Endothelial cell (in vitro differentiated cells): Measurements from ENCODE around the gene C12orf56. TPM values are rescaled to one million over a fixed set of nuclear protein-coding genes. Genes with fewer than 3 reads are reported as not detected.

Experiments
- DNase-seq: peaks from one replicate; pipeline ENCODE4 v3.0.0; 2021; ENCODE audit warnings: low spot score
- H3K27ac Mint-ChIP-seq: one replicate; pipeline ENCODE4 v1.8.0; 2021; ENCODE audit warnings: mixed read lengths, inconsistent platforms; ENCODE audit not compliant: unreplicated experiment
- H3K27me3 Mint-ChIP-seq: one replicate; pipeline ENCODE4 v1.8.0; 2021; ENCODE audit warnings: mild to moderate bottlenecking, moderate library complexity, mixed read lengths, inconsistent platforms; ENCODE audit not compliant: unreplicated experiment
- H3K36me3 Mint-ChIP-seq: one replicate; pipeline ENCODE4 v1.8.0; 2021; ENCODE audit warnings: mild to moderate bottlenecking, low read depth, mixed read lengths, inconsistent platforms; ENCODE audit not compliant: unreplicated experiment
- H3K4me1 Mint-ChIP-seq: one replicate; pipeline ENCODE4 v1.8.0; 2021; ENCODE audit warnings: mild to moderate bottlenecking, mixed read lengths, inconsistent platforms; ENCODE audit not compliant: unreplicated experiment
- H3K4me3 Mint-ChIP-seq: one replicate; pipeline ENCODE4 v1.8.0; 2021; ENCODE audit warnings: mild to moderate bottlenecking, mixed read lengths, inconsistent platforms; ENCODE audit not compliant: unreplicated experiment
- H3K9me3 Mint-ChIP-seq: one replicate; pipeline ENCODE4 v1.8.0; 2021; ENCODE audit warnings: mixed read lengths, inconsistent platforms; ENCODE audit not compliant: unreplicated experiment
- total RNA-seq: library from RNA; stranded (reverse); fragmentation: NEBNext Ultra II Directional; extraction: Animal tissue kit (Norgen Biotek cat#: 25700); gene quantifications from one replicate; pipeline ENCODE4 v1.2.1, GENCODE V29; 2021; ENCODE audit not compliant: unreplicated experiment
- TF ChIP-seq, protein P1 (sequence below): fragments of 200-600 bp; sonication (generic); IDR thresholded peaks from one replicate; pipeline ENCODE4 v1.5.0; 2021; ENCODE audit warnings: antibody characterized with exemption; ENCODE audit not compliant: unreplicated experiment

The C12orf56 gene
- total RNA-seq, 1 donor from 2014 or later = 0.62 TPM

DNA sequence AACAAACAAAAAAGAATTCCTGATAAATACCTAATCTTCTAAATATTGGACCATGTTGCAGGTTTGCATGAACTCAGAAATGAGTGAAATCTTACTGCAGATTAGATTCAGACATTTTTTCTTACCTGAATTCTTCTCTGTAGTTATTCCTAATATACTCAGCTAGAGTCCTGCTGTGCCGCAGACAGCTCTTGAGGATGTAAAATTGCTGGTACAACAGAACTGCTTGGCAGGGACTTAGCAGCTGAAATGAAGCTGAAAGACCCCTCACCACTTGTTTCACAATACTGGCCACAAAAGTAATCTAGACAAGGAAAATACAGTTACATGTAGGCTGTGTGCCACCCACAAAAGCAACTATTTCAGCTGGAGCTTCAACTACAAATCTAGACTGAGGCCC, 120.1 kb downstream of the C12orf56 start:
- no peaks in the 10 kb centered on the region for H3K36me3 Mint-ChIP-seq
- no peak overlapping the region for H3K27ac Mint-ChIP-seq
- H3K4me1 Mint-ChIP-seq = no peaks in the 10 kb centered on the region
- H3K4me3 Mint-ChIP-seq = no peak overlapping the region
- no peaks in the 10 kb centered on the region for H3K9me3 Mint-ChIP-seq
- no peaks in the 10 kb centered on the region for H3K27me3 Mint-ChIP-seq
- DNase-seq = no peak
- TF ChIP-seq, protein P1, sequence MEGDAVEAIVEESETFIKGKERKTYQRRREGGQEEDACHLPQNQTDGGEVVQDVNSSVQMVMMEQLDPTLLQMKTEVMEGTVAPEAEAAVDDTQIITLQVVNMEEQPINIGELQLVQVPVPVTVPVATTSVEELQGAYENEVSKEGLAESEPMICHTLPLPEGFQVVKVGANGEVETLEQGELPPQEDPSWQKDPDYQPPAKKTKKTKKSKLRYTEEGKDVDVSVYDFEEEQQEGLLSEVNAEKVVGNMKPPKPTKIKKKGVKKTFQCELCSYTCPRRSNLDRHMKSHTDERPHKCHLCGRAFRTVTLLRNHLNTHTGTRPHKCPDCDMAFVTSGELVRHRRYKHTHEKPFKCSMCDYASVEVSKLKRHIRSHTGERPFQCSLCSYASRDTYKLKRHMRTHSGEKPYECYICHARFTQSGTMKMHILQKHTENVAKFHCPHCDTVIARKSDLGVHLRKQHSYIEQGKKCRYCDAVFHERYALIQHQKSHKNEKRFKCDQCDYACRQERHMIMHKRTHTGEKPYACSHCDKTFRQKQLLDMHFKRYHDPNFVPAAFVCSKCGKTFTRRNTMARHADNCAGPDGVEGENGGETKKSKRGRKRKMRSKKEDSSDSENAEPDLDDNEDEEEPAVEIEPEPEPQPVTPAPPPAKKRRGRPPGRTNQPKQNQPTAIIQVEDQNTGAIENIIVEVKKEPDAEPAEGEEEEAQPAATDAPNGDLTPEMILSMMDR = no peak

DNA sequence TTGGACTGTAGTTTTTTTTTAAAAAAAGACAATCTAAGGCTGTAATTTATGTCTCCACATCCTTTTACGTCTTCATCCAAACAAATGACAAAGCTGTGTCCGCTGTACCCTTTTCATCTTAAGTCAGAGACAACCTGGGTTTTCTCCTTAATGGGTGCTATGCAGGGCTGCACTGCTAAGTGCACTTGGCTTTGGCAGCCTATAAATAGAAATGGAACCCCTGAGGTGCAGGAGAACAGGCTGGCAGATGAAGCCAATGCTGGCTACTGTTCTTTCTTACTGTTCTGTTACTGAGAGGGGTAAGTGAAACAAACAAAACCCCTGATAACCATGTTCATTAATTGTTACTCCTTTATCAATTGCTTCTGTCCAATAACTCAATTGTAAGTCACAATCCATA, 121.4 kb downstream of the C12orf56 start:
- no peaks in the 10 kb centered on the region for H3K36me3 Mint-ChIP-seq
- H3K4me1 Mint-ChIP-seq = no peaks in the 10 kb centered on the region
- no peaks in the 10 kb centered on the region for H3K9me3 Mint-ChIP-seq
- TF ChIP-seq, protein P1 = no peak
- no peak overlapping the region for H3K4me3 Mint-ChIP-seq
- no peak for DNase-seq
- no peaks in the 10 kb centered on the region for H3K27me3 Mint-ChIP-seq
- no peak overlapping the region for H3K27ac Mint-ChIP-seq

DNA sequence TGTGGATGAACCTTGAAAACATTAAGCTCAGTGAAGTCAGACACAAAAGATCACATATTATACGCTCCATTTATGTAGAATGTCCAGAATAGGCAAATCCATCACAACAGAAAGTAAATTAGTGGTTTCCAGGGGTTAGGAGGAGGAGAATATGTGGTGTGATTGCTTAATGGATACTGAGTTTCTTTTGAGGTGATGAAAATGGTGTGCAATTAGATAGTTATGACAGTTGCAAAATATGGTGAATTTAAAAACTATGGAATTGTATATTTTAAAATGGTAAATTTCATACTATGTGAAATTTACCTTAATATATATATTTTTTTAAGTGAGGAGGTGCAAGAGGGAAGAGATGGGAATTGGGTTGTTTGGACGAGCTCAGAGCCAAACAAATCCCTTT, 122.1 kb downstream of the C12orf56 start:
- TF ChIP-seq, protein P1 = no peak
- DNase-seq = no peak
- Mint-ChIP-seq H3K27ac (no peak overlapping the region), H3K36me3 (no peaks in the 10 kb centered on the region), H3K9me3 (no peaks in the 10 kb centered on the region), H3K4me1 (no peaks in the 10 kb centered on the region), H3K4me3 (no peak overlapping the region), H3K27me3 (no peaks in the 10 kb centered on the region)

DNA sequence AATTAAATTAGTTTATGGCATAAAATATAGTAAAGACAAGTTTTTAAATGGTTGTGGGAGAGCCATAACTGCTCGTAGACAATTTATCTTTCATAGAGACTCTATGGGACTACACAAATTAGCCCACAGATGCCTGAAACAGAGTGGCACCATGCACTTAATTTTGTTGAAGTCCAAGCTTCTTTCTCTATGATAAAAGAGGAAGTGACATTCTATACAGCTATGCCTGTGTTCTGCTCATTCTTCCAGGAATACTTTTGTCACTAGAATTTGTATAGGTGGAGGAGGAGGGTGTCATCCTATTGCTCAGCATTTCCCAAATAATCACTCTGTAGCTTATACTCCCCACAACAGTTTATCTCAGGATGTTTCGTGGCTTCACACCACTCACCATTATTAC, 124.7 kb downstream of the C12orf56 start:
- H3K9me3 Mint-ChIP-seq = no peaks in the 10 kb centered on the region

DNA sequence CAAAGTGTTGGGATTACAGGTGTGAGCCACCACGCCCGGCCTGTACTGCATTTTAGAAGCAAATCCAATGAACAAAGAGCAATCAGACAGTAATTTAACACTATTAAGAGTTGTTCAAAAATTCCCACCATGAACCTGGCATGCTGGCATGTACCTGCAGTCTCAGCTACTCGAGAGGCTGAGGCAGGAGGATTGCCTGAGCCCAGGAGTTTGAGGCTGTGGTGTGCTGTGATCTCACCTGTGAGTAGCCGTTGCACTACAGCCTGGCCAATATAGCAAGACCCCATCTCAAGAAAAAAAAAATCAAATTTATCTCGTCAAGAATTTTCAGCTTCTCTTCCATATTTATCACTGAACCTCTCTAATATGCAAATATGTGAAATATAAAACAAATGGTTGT, 128.7 kb downstream of the C12orf56 start:
- Mint-ChIP-seq H3K27ac (no peak overlapping the region), H3K36me3 (no peaks in the 10 kb centered on the region), H3K27me3 (no peaks in the 10 kb centered on the region), H3K4me1 (no peaks in the 10 kb centered on the region), H3K4me3 (no peak overlapping the region), H3K9me3 (no peaks in the 10 kb centered on the region)
- TF ChIP-seq, protein P1 = no peak
- DNase-seq = no peak

More for the DNA sequence above, 124.7 kb downstream of the C12orf56 start:
- no peak overlapping the region for H3K4me3 Mint-ChIP-seq
- no peaks in the 10 kb centered on the region for H3K36me3 Mint-ChIP-seq
- H3K27me3 Mint-ChIP-seq = no peaks in the 10 kb centered on the region
- TF ChIP-seq, protein P1 = no peak
- no peak for DNase-seq
- no peaks in the 10 kb centered on the region for H3K4me1 Mint-ChIP-seq
- H3K27ac Mint-ChIP-seq = no peak overlapping the region
